DMS114 treated with DMSO at 0.1 percent for 48 hours (cell line): ENCODE data around the gene LUC7L.
"Not testable (repeated sequence)": the region's sequence is repeated elsewhere in the genome, so short reads cannot be mapped to it uniquely, and the experiment has no call there.

Experiments
- DNase-seq: peaks from one replicate; lab custom pipeline; 2025; ENCODE audit not compliant: unreplicated experiment; lab: John Stamatoyannopoulos, UW

The LUC7L gene

DNA sequence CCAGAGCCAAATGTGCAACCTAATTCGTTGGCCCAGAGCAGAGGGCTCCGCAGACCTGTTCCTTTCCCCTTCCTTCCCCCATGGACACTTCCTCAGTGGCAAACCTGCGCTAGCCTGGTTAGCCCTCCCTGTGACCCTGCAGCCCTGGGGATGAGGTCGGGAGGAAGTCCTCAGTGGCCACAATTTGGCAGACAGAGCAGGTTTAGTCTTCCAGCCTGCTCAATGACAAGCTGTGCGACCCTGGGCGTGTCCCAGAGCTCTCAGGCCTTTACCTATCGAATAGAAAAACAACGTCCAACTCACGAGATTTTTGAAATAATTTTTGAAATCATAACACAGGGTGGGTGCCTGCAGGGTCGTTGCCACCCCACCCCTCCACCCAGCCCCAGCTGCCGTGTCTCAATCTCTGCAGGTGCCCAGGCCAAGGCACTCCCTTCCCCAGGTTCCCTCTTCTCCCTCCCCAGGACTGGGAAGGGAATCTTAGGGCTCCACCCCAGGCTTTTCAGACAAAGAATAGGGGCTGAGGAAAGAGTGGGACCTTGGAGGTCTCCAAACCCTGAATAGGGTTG is 62.0 kb downstream of the LUC7L start:
- no peak for DNase-seq

DNA sequence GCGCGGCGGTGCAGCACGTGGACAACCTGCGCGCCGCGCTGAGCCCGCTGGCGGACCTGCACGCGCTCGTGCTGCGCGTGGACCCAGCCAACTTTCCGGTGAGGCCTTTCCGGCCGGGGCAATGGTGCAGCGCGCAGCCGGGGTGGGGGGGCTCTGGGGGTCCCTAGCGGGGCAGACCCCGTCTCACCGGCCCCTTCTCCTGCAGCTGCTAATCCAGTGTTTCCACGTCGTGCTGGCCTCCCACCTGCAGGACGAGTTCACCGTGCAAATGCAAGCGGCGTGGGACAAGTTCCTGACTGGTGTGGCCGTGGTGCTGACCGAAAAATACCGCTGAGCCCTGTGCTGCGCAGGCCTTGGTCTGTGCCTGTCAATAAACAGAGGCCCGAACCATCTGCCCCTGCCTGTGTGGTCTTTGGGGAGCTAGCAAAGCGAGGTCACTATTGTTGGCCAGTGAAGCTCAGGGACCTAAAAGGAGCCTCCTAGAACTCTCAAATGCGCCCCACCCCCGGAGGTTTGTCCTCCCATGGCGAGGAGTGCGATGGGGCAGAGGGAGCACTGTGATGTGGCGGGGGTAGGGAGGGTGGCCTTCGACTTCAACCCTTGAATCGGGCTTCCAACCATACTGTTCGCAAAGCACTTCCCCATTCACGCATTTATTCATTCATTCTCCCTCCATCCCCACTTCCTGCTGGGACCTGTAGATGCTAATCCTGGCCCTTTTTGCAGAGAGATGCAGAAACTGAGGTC is 62.7 kb downstream of the LUC7L start:
- no peak for DNase-seq

DNA sequence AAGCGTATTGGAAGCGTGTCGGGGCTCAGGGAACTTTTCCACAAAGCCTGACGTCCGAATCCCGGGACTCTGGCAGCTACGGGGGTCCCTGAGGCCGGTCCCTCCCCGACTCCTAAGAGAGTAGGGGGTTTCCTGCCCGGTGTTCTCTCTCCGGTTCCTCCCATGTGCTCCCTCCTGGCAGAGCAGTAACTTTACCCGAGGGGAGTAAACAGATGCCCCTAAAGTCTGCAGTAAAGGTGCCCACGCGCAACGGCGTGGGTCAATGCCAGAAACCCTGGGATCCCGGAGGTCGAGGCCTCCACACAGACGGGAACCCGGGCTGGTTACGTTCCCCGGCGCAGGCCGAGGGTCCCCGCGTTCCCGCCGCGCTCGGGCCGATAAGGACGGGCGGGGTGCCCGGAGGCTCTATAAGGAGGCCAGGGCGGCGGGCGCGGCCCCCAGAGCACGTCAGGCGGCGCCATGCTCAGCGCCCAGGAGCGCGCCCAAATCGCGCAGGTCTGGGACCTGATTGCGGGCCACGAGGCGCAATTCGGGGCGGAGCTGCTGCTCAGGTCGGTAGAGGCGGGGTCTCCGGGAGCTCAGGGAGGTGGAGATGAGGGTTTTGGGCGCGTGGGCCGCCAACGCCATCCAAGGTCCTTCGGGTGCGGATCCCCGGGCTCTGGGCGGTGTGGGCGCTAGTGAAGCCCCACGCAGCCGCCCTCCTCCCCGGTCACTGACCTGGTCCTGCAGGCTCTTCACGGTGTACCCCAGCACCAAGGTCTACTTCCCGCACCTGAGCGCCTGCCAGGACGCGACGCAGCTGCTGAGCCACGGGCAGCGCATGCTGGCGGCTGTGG is 63.5 kb downstream of the LUC7L start, which contains the start of gene HBM:
HBM (plus strand) TSS at position 440 of the 836 bp plus-strand sequence; CDS start at position 460, 20 bp downstream.
- no peak for DNase-seq

DNA sequence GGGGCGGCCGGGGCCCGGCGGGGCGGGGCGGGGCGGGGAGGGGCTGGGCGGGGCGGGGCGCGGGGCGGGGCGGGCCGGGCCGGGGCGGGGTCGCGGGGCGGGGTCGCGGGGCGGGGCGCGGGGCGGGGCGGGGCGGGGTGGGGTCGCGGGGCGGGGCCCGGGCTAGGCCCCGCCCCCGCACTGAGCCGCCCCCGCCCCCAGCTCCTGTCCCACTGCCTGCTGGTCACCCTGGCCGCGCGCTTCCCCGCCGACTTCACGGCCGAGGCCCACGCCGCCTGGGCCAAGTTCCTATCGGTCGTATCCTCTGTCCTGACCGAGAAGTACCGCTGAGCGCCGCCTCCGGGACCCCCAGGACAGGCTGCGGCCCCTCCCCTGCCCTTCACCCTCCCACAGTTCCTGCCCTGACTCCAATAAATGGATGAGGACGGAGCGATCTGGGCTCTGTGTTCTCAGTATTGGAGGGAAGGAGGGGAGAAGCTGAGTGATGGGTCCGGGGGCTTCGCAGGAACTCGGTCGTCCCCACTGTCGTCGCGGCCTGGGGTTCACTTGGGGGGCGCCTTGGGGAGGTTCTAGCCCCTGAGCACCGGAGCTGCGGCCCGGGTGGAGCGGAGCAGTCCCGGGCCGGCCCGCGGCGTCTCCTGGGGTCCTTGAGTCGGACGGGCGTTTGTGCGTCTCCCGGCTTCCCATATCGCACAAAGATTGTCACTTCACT is 64.3 kb downstream of the LUC7L start:
- no peak for DNase-seq

DNA sequence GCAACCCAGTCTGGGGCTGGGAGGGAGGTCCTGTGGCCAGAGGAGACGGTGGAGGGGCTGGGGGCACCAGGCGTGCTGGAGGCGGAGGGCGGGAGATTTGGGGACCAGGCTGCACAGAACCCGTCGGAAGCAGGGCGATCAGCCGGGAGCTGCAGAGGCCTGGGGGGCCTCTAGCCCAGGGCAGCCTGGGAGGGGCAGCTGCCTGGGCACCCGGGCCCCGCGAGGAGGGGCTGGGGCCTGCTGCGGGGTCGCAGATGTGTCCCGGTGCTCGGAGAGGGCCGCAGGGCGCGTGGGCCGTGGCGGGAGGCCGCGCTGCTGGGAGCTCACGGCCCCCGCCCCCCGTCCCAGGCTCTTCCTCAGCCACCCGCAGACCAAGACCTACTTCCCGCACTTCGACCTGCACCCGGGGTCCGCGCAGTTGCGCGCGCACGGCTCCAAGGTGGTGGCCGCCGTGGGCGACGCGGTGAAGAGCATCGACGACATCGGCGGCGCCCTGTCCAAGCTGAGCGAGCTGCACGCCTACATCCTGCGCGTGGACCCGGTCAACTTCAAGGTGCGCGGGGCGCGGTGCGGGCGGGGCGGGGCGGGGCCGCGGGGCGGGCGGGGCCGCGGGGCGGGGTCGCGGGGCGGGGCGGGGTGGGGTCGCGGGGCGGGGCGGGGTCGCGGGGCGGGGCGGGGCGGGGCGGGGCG is 65.0 kb downstream of the LUC7L start:
- DNase-seq = not testable (repeated sequence)

DNA sequence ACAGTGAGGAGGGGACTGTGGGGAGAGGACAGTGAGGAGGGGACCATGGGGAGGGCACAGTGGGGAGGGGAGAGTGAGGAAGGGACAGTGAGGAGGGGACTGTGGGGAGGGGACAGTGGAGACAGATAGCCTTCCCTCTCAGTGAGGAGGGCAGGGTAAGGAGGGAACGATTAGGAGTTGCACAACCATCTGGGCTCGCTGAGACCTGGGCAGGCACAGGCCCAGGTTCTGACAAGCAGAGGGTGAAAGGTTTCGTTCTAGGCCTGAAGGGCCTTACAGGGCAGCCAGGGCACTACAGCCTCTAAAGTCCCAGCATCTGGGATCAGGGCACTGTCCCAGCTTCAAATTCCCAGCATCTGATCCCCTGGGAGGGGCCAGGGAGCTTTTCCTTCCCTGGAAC is 65.6 kb downstream of the LUC7L start:
- not testable (repeated sequence) for DNase-seq

DNA sequence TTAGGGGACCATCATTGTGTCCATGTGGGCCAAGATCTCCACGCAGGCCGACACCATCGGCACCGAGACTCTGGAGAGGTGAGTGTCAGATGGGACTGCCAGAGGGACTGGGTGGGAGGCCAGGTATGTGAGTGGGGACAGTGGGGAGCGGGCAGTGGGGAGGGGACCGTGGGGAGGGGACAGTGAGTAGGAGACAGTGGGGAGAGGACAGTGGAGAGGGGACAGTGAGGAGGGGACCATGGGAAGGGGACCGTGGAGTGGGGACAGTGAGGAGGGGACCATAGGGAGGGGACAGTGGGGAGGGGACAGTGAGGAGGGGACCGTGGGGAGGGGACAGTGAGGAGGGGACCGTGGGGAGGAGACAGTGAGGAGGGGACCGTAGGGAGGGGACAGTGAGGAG is 66.1 kb downstream of the LUC7L start:
- DNase-seq = not testable (repeated sequence)

DNA sequence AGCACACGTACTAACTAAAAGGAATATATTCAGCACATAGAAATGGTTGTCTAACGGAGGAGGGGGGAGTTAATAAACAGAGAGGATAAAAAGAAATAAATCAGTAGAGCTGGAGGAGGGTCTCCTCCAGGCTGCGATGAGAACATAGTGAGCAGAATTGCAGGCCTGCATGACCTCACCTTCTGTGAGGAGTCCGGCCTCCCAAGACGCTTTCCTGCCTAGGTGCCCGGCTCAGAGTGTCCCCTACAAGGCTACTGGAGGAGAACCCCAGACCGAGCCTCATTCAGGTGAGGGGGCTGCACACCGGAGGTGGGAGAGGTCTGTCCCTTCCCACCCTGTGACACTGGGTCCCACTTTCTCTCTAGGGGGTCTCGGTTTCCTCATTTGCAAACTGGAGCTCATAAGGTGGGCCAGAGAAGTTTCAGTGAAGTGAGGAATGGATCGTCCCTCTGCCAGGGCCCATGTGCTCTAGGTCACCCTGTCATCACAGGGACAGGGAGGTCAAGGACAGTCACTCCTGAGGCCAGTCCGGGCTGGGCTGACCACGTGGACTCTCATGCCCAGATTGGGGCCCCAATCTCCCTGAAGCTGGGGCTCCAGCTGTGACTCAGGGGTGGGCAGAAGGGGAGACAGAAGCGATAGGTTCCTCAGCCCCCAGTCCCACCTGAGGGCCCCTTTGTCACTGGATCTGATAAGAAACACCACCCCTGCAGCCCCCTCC is 66.8 kb downstream of the LUC7L start:
- no peak for DNase-seq

DNA sequence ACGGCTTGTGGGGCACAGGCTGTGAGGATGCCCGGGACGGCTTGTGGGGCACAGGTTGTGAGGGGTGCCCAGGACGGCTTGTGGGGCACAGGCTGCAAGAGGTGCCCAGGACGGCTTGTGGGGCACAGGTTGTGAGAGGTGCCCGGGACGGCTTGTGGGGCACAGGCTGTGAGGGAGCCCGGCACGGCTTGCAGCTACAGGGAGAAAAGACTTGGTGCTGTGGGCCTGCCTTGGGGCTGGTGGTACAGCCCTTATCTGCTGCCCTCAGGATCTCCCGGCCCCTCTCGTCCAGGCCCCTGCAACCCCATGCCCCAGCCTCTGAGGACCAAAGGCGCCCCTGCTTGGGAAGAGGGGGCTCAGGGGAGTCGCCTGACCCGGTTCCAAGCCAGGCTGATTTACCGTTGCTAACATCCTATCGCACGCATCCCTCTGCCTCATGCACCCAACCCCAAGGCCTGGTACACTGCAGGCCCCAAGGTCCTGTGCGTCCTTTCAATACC is 68.5 kb downstream of the LUC7L start:
- no peak for DNase-seq

DNA sequence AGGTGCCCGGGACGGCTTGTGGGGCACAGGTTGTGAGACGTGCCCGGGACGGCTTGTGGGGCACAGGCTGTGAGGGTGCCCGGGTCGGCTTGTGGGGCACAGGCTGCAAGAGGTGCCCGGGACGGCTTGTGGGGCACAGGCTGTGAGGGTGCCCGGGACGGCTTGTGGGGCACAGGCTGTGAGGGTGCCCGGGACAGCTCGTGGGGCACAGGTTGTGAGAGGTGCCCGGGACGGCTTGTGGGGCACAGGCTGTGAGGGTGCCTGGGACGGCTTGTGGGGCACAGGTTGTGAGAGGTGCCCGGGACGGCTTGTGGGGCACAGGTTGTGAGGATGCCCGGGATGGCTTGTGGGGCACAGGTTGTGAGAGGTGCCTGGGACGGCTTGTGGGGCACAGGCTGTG is 69.0 kb downstream of the LUC7L start:
- not testable (repeated sequence) for DNase-seq

DNA sequence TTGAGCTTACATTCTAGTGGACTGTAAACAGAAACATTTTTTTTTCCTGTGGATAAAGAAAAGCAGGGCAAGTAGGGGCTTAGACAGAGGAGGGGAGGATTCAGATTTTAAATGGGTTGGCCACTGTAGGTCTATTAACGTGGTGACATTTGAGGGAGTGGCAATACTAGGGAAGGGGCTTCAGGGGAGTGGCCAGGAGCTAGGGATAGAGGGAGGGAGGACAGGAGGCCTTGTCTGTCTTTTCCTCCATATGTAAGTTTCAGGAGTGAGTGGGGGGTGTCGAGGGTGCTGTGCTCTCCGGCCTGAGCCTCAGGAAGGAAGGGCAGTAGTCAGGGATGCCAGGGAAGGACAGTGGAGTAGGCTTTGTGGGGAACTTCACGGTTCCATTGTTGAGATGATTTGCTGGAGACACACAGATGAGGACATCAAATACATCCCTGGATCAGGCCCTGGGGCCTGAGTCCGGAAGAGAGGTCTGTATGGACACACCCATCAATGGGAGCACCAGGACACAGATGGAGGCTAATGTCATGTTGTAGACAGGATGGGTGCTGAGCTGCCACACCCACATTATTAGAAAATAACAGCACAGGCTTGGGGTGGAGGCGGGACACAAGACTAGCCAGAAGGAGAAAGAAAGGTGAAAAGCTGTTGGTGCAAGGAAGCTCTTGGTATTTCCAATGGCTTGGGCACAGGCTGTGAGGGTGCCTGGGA is 70.0 kb downstream of the LUC7L start:
- DNase-seq = no peak

DNA sequence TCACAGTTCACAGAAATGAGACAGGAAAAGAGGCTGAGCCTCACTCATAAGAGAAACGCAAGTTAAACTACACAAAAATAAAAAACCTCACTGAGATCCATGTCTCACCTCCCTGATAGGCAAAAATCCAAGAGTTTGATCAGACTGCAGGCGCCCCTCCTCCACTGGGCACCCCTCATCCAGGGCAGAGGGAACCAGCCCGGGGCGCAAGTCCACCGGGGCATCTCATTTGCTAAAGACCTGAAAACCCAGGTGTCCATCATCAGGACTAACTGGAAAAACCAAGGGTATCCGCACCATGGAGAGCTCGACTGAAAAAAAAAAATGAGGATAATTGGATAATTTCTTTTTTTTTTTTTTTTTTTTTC is 74.2 kb downstream of the LUC7L start:
- DNase-seq = no peak

DNA sequence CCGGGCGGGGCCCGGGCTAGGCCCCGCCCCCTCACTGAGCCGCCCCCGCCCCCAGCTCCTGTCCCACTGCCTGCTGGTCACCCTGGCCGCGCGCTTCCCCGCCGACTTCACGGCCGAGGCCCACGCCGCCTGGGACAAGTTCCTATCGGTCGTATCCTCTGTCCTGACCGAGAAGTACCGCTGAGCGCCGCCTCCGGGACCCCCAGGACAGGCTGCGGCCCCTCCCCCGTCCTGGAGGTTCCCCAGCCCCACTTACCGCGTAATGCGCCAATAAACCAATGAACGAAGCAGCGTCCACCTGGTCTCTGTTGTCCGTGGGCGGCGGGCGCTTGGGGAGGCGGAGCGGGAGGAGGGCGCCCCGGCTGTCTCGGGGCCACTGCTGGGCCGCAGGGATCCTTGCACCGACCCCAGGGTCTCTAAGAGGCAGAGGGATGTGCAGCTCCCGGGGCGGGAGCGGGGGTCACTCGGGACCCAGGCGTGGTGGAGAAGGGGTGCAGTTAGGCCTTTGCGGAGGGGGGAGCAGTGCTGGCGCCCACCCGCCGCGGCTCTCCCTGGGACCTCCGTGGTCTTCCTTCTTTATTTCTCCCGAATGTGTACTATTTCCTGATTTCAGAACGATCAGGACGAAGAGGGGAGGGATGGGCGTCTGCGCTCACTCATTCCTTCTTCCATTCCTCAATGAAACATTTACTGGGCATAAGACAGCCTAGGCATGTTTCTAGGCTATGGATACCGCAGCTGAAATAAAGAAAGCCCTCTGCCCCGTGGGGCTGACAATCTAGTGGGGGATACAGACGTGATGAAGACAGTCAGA is 74.8 kb downstream of the LUC7L start:
- DNase-seq = peak; percentile 21

DNA sequence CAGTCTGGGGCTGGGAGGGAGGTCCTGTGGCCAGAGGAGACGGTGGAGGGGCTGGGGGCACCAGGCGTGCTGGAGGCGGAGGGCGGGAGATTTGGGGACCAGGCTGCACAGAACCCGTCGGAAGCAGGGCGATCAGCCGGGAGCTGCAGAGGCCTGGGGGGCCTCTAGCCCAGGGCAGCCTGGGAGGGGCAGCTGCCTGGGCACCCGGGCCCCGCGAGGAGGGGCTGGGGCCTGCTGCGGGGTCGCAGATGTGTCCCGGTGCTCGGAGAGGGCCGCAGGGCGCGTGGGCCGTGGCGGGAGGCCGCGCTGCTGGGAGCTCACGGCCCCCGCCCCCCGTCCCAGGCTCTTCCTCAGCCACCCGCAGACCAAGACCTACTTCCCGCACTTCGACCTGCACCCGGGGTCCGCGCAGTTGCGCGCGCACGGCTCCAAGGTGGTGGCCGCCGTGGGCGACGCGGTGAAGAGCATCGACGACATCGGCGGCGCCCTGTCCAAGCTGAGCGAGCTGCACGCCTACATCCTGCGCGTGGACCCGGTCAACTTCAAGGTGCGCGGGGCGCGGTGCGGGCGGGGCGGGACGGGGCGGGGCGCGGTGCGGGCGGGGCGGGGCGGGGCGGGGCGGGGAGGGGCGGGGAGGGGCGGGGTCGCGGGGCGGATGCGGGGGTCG is 75.6 kb downstream of the LUC7L start:
- DNase-seq = not testable (repeated sequence)

DNA sequence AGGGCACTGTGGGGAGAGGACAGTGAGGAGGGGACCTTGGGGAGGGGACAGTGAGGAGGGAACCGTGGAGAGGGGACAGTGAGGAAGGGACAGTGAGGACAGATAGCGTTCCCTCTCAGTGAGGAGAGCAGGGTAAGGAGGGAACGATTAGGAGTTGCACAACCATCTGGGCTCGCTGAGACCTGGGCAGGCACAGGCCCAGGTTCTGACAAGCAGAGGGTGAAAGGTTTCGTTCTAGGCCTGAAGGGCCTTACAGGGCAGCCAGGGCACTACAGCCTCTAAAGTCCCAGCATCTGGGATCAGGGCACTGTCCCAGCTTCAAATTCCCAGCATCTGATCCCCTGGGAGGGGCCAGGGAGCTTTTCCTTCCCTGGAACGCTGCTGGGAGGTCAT is 76.1 kb downstream of the LUC7L start:
- not testable (repeated sequence) for DNase-seq

DNA sequence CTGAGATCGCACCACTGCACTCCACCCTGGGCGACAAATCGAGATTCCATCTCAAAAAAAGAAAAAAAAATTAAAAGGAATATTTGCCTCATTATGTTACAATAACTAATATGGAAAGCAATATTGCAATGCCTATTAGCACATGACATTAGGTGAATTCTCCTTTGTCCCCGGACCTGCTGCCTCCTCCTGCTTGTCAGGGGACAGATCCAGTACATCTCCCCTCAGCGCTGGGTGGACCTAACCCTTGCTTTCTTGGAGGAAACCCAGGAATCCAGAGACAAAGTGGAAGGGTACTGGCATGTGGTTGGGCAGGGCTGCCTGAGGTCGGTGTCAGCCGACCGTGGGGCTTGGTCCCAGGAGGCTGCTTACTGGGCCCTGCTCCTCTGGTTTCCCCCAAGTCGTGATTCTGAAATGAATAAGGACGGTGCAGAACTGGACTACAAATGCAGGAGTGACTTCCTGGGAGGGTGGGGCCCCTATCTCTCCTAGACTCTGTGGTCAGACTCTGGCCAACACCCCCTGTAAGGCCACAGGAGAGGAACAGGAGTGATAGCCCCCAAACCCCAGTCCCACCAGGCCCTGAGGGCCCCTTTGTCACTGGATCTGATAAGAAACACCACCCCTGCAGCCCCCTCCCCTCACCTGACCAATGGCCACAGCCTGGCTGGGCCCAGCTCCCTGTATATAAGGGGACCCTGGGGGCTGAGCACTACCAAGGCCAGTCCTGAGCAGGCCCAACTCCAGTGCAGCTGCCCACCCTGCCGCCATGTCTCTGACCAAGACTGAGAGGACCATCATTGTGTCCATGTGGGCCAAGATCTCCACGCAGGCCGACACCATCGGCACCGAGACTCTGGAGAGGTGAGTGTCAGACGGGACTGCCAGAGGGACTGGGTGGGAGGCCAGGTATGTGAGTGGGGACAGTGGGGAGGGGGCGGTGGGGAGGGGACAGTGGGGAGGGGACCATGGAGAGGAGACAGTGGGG is 76.8 kb downstream of the LUC7L start, which contains the start of gene HBZ:
HBZ (plus strand) TSS at position 504 of the 988 bp plus-strand sequence; CDS start at position 770, 266 bp downstream.
- no peak for DNase-seq
